H1 (cell line): Measurements from ENCODE around the gene DPH6. TPM values are rescaled to one million over a fixed set of nuclear protein-coding genes. Genes with fewer than 3 reads are reported as not detected.

Experiments
- ASH2L ChIP-seq: fragments of 200-600, 300-600 bp; sonication (generic); IDR thresholded peaks from one replicate; pipeline ENCODE4 v1.7.1; 2017; ENCODE audit warnings: low read length
- CBX8 ChIP-seq: fragments of 300-800, 300-1000 bp; sonication (generic); IDR thresholded peaks from 2 replicates; pipeline ENCODE4 v1.7.1; 2016; ENCODE audit warnings: low read depth, low read length, borderline replicate concordance
- EZH2 ChIP-seq: fragments of 200-600 bp; sonication (generic); IDR thresholded peaks from 2 replicates; pipeline ENCODE4 v1.7.1; 2012; ENCODE audit warnings: low read depth, mild to moderate bottlenecking, moderate library complexity, low read length, inconsistent platforms; ENCODE audit not compliant: severe bottlenecking
- SP1 ChIP-seq: IDR thresholded peaks from 2 replicates; pipeline ENCODE4 v1.6.1; 2011; ENCODE audit warnings: low read depth, low read length
- polyA plus RNA-seq, 7 experiments: library from polyadenylated mRNA; depleted of rRNA in 3 of 7; stranded (reverse) in 5 of 7; unstranded in 2 of 7; fragments of >200 nt in 5 of 7; fragments of 200-250 nt in 2 of 7; gene quantifications; 1 replicate in 5 of 7; 2 replicates in 1 of 7; 4 replicates in 1 of 7; pipeline versions ENCODE4 v1.2.1 to v1.2.3, GENCODE V29; 2011 to 2013; ENCODE audit warnings: missing spikeins in 2 of 7, mixed read lengths in 2 of 7
- total RNA-seq: library from RNA; stranded (reverse); fragmentation: NEBNext Ultra II Directional; extraction: Animal tissue kit (Norgen Biotek cat#: 25700); gene quantifications from 2 replicates; pipeline ENCODE4 v1.2.1, GENCODE V29; 2021
- TF ChIP-seq, protein P1 (sequence below), 3 experiments: IDR thresholded peaks; 1 replicate in 2 of 3; 2 replicates in 1 of 3; pipeline versions ENCODE4 v1.5.1 to v1.6.1; 2011; ENCODE audit warnings: low read length in 3 of 3, mild to moderate bottlenecking in 3 of 3, inconsistent platforms in 2 of 3, low read depth in 1 of 3, moderate library complexity in 1 of 3; ENCODE audit not compliant: insufficient read depth in 1 of 3; ENCODE audit errors: control extremely low read depth in 1 of 3

The DPH6 gene
- total and polyA plus RNA-seq, 2 of the 8 experiments (the other 6 are each of a cell fraction or from before 2014, with no cell fraction given), result 21.6 to 30.5 TPM

DNA sequence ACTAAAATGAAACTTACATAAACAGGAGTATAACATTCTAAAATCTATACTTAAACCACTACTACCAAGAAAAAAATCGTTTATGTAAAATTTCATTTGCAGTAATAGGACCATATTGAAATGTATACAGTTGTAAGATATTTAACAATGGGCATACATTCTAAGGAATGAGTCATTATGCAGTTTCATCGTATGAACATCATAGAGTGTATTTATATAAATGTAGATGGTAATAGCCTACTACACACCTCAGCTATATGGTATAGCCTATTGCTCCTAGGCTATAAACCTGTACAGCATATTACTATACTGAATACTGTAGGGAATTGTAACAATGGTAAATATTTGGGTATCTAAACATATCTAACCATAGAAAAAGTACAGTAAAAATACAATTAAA, 79.5 kb downstream of the DPH6 start (continued):
- TF ChIP-seq EZH2 (no peak), SP1 (no peak), ASH2L (no peak), CBX8 (no peak)
- TF ChIP-seq, protein P1, sequence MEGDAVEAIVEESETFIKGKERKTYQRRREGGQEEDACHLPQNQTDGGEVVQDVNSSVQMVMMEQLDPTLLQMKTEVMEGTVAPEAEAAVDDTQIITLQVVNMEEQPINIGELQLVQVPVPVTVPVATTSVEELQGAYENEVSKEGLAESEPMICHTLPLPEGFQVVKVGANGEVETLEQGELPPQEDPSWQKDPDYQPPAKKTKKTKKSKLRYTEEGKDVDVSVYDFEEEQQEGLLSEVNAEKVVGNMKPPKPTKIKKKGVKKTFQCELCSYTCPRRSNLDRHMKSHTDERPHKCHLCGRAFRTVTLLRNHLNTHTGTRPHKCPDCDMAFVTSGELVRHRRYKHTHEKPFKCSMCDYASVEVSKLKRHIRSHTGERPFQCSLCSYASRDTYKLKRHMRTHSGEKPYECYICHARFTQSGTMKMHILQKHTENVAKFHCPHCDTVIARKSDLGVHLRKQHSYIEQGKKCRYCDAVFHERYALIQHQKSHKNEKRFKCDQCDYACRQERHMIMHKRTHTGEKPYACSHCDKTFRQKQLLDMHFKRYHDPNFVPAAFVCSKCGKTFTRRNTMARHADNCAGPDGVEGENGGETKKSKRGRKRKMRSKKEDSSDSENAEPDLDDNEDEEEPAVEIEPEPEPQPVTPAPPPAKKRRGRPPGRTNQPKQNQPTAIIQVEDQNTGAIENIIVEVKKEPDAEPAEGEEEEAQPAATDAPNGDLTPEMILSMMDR (IDR thresholded peaks at IDR 0.05; ENCODE audit: control extremely low read depth in 1 of 3, insufficient read depth in 1 of 3, low read depth in 1 of 3, low read length in 3 of 3), result no peak
